ENCODE data around the gene CYP3A5. TPM values are rescaled to one million over a fixed set of nuclear protein-coding genes. Genes with fewer than 3 reads are reported as not detected.
"Not testable (repeated sequence)": the region's sequence is repeated elsewhere in the genome, so short reads cannot be mapped to it uniquely, and the experiment has no call there.

The CYP3A5 gene
- total and polyA plus RNA-seq, 2 of the 13 experiments (the other 11 are each of a cell fraction or from before 2014, with no cell fraction given), result 5.7 to 9.3 TPM

DNA sequence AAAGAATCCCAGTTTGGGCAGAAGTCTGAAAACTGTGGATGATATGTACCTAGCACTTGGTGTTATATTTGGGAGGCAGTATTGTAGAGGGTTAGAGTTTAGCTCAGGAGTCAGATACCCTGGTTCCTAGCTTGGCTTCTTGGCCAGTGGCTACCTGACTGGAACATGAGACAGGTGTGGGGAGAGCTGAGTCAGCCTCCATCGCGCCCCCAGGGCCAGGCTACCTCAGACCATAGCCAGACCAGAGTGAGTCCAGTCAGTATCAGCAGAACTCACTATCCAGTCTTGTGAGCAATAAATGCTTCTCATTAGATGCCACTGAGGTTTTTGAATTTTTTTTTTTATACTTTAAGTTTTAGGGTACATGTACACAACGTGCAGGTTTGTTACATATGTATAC lies 26.0 kb downstream of the CYP3A5 start (continued):
- TF ChIP-seq ZBTB2 (CRISPR knock-in tag; IDR thresholded peaks at IDR 0.05; ENCODE audit: low read depth) (no peak), JUN (CRISPR knock-in tag; IDR thresholded peaks at IDR 0.05) (no peak), MAFK (conservative IDR thresholded peaks at IDR 0.05 in 1 of 2, IDR thresholded peaks at IDR 0.05 in 1 of 2; ENCODE audit: low read length in 2 of 2) (no peak), ATF5 (CRISPR knock-in tag; IDR thresholded peaks at IDR 0.05; ENCODE audit: low read depth) (no peak)
- TF ChIP-seq, protein P1, sequence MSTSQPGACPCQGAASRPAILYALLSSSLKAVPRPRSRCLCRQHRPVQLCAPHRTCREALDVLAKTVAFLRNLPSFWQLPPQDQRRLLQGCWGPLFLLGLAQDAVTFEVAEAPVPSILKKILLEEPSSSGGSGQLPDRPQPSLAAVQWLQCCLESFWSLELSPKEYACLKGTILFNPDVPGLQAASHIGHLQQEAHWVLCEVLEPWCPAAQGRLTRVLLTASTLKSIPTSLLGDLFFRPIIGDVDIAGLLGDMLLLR (CRISPR knock-in tag; IDR thresholded peaks at IDR 0.05), result no peak
- TF ChIP-seq, protein P2, sequence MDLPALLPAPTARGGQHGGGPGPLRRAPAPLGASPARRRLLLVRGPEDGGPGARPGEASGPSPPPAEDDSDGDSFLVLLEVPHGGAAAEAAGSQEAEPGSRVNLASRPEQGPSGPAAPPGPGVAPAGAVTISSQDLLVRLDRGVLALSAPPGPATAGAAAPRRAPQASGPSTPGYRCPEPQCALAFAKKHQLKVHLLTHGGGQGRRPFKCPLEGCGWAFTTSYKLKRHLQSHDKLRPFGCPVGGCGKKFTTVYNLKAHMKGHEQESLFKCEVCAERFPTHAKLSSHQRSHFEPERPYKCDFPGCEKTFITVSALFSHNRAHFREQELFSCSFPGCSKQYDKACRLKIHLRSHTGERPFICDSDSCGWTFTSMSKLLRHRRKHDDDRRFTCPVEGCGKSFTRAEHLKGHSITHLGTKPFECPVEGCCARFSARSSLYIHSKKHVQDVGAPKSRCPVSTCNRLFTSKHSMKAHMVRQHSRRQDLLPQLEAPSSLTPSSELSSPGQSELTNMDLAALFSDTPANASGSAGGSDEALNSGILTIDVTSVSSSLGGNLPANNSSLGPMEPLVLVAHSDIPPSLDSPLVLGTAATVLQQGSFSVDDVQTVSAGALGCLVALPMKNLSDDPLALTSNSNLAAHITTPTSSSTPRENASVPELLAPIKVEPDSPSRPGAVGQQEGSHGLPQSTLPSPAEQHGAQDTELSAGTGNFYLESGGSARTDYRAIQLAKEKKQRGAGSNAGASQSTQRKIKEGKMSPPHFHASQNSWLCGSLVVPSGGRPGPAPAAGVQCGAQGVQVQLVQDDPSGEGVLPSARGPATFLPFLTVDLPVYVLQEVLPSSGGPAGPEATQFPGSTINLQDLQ (CRISPR knock-in tag; IDR thresholded peaks at IDR 0.05), result no peak

DNA sequence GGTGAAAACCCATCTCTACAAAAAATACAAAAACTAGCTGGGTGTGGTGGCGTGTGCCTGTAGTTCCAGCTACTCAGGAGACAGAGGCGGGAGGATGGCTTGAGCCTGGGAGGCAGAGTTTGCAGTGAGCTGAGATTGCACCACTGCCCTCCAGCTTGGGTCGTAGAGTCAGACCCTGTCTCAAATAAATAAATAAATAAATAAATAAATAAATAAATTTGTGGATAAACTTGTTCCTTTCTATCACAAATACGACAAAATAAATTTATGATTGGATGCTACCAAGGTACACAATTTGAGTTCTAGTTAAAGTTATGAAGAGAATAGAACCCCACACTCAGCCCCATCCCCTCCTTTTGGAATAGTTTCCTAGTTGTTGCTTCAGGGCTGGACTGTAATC lies 26.5 kb downstream of the CYP3A5 start:
- H3K27me3 ChIP-seq (ENCODE audit: control insufficient read depth in 1 of 2, insufficient read depth in 2 of 2, low read length in 2 of 2); CTCF ChIA-PET (ENCODE audit: low intra/inter-chr PET ratio, low total read pairs); H3K36me3 ChIP-seq (replicated peaks in 1 of 2; ENCODE audit: control insufficient read depth in 1 of 2, insufficient read depth in 2 of 2, low read length in 2 of 2); H2AFZ ChIP-seq (ENCODE audit: low read length); intact Hi-C loops (cut with micrococcal nuclease; ENCODE audit: unreplicated experiment); H3K27ac ChIP-seq (ENCODE audit: extremely low read length, insufficient read depth, low read length); H3K4me1 ChIP-seq (ENCODE audit: insufficient read depth, low read length); H3K4me3 ChIP-seq (replicated peaks in 1 of 3; ENCODE audit: insufficient read depth in 1 of 3, low read depth in 2 of 3, low read length in 3 of 3); BruUV-seq (replicated peaks); in situ Hi-C loops (cut with HindIII; ENCODE audit: extremely low pct_ligation_motif_present, low pct_unique_long_range_greater_than_20kb); POLR2A ChIA-PET; H3K9me3 ChIP-seq (ENCODE audit: low read length); H3K79me2 ChIP-seq (ENCODE audit: insufficient read depth, low read length); ATAC-seq; DNase-seq (ENCODE audit: low spot score); H4K20me1 ChIP-seq (ENCODE audit: insufficient read depth, low read length); FAIRE-seq; H3K4me2 ChIP-seq (ENCODE audit: low read depth, low read length); H3K9ac ChIP-seq (ENCODE audit: insufficient read depth, low read depth, low read length): not testable (repeated sequence)
- 98% methylated on average over 4 of the region's 4 CpGs for WGBS (ENCODE audit: low lambda C conversion rate)

Data from HepG2 (cell line).